Keratinocyte (primary cell): ENCODE measurements around the gene SYNM. TPM values are rescaled to one million over a fixed set of nuclear protein-coding genes. Genes with fewer than 3 reads are reported as not detected.

ENCODE experiments used
- DNase-seq: peaks from one replicate; pipeline ENCODE4 v3.0.0-alpha.2; 2011; ENCODE audit warnings: low read depth, missing footprints, low spot score
- FAIRE-seq: peaks from 2 replicates; lab custom pipeline; 2011; peaks lifted over from hg19 to GRCh38; lab: Jason Lieb, UNC
- H2AFZ ChIP-seq: 2 replicates; pipeline ENCODE4 v1.6.0; 2012; ENCODE audit warnings: low read length, control low read depth, inconsistent platforms; ENCODE audit not compliant: control insufficient read depth
- H3K27ac ChIP-seq: 2 replicates; pipeline ENCODE4 v1.5.1; 2011; ENCODE audit warnings: low read length; ENCODE audit not compliant: control insufficient read depth, insufficient read depth
- H3K27me3 ChIP-seq: 3 replicates; pipeline ENCODE4 v1.6.0; 2011; ENCODE audit warnings: low read length; ENCODE audit not compliant: control insufficient read depth, insufficient read depth; ENCODE audit errors: extremely low read depth
- H3K36me3 ChIP-seq, 2 experiments: 2 replicates in 1 of 2; 3 replicates in 1 of 2; pipeline ENCODE4 v1.5.1; 2011; ENCODE audit warnings: low read length in 2 of 2, mild to moderate bottlenecking in 1 of 2; ENCODE audit not compliant: control insufficient read depth in 2 of 2, insufficient read depth in 2 of 2; ENCODE audit errors: extremely low read depth in 1 of 2
- H3K4me1 ChIP-seq: 3 replicates; pipeline ENCODE4 v1.5.1; 2011; ENCODE audit warnings: low read length; ENCODE audit not compliant: control insufficient read depth, insufficient read depth; ENCODE audit errors: extremely low read depth
- H3K4me2 ChIP-seq: 3 replicates; pipeline ENCODE4 v1.6.0; 2011; ENCODE audit warnings: low read depth, low read length; ENCODE audit not compliant: control insufficient read depth, insufficient read depth; ENCODE audit errors: extremely low read depth
- H3K4me3 ChIP-seq, 3 experiments: fragments of 200-600 bp in 1 of 3; sonication (generic) in 1 of 3; 2 replicates in 2 of 3; 3 replicates in 1 of 3; pipeline ENCODE4 v1.5.1; 2011 to 2016; ENCODE audit warnings: low read length in 3 of 3, mild to moderate bottlenecking in 3 of 3, control low read depth in 2 of 3, inconsistent platforms in 1 of 3, low read depth in 1 of 3, mixed read lengths in 1 of 3, mixed run types in 1 of 3, moderate library complexity in 1 of 3; ENCODE audit not compliant: control insufficient read depth in 2 of 3, insufficient read depth in 2 of 3; ENCODE audit errors: extremely low read depth in 1 of 3
- H3K79me2 ChIP-seq: 2 replicates; pipeline ENCODE4 v1.6.0; 2012; ENCODE audit warnings: low read length; ENCODE audit not compliant: control insufficient read depth, insufficient read depth
- H3K9ac ChIP-seq: 3 replicates; pipeline ENCODE4 v1.6.0; 2011; ENCODE audit warnings: low read length; ENCODE audit not compliant: control insufficient read depth, insufficient read depth; ENCODE audit errors: extremely low read depth
- H3K9me1 ChIP-seq: 3 replicates; pipeline ENCODE4 v1.6.0; 2011; ENCODE audit warnings: low read length; ENCODE audit not compliant: control insufficient read depth, insufficient read depth; ENCODE audit errors: extremely low read depth
- H3K9me3 ChIP-seq: 2 replicates; pipeline ENCODE4 v1.5.1; 2012; ENCODE audit warnings: low read depth, low read length; ENCODE audit not compliant: control insufficient read depth
- H4K20me1 ChIP-seq: 3 replicates; pipeline ENCODE4 v1.6.0; 2011; ENCODE audit warnings: low read length; ENCODE audit not compliant: control insufficient read depth, insufficient read depth; ENCODE audit errors: extremely low read depth
- EZH2 ChIP-seq: IDR thresholded peaks from one replicate; pipeline ENCODE4 v1.6.1; 2012; ENCODE audit warnings: inconsistent platforms, mild to moderate bottlenecking, low read length, moderate library complexity
- dilution Hi-C: fragments of 300-500 bp; cut with MboI; formaldehyde crosslinking; loops from one replicate; pipeline ENCODE4 v1.7.0; 2020; ENCODE audit warnings: low sequenced_read_pairs; ENCODE audit not compliant: extremely low pct_ligation_motif_present
- polyA plus RNA-seq, 5 experiments: library from polyadenylated mRNA; depleted of rRNA in 3 of 5; stranded (reverse) in 3 of 5; stranded (forward) in 1 of 5; unstranded in 1 of 5; fragments of >200 nt; gene quantifications; 1 replicate in 1 of 5; 2 replicates in 3 of 5; 3 replicates in 1 of 5; pipeline versions ENCODE4 v1.2.1 to v1.2.3, GENCODE V29; 2011 to 2012; ENCODE audit warnings: missing spikeins in 2 of 5, low read depth in 1 of 5, low replicate concordance in 1 of 5
- TF ChIP-seq, protein P1 (sequence below), 3 experiments: IDR thresholded peaks in 1 of 3; conservative IDR thresholded peaks in 1 of 3; optimal IDR thresholded peaks in 1 of 3; 2 replicates in 2 of 3; 3 replicates in 1 of 3; pipeline versions ENCODE3 to v1.5.1; 2011; ENCODE audit warnings: low read length in 3 of 3, mild to moderate bottlenecking in 3 of 3, moderate library complexity in 2 of 3, control low read depth in 1 of 3, inconsistent platforms in 1 of 3; ENCODE audit not compliant: insufficient read depth in 2 of 3; ENCODE audit errors: extremely low read depth in 1 of 3

SYNM gene
- polyA plus RNA-seq, 1 donor (not counting 4 experiments of a cell fraction or from before 2014, with no cell fraction given): 0.09 TPM

DNA sequence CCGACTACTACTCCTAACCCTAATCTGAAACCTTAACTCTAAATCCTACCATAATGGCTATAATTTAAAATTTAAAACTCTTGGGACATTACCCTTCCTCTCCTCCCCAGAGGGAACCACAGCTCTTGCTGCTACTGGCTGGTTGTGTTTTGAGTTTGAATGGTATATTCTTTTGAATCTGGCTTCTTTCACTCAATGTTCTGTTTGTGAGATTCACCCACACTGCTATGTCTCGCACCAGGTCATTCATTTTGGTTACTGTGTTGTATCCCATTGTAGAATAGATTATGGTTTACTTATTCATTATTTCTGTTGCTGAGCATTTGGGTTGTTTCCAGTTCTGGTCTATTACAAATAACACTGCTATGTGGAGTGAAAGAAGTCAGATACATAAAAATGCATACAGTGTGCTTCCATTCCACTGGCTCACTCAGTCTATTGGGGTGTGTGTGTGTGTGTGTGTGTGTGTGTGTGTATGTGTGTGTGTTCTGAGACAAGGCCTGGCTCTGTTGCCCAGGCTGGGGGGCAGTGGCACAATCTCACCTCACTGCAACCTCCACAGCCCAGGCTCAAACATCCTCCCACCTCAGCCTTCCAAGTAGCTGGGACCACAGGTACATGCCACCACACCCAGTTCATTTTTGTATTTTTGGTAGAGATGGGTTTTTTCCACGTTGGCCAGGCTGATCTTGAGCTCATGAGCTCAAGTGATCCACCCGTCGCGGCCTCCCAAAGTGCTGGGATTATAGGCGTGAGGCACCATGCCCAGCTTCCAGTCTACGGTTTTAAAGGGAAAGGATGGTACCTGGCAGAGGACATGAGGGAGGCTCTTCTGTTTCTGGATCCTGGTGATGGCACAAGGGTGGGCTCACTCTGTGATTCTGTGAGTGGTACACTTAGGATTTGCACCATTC, 19.2 kb upstream of the SYNM start:
- Histone ChIP-seq H3K4me2 (no peak overlapping the region), H3K9me1 (no peaks in the 10 kb centered on the region), H3K79me2 (no peaks in the 10 kb centered on the region), H3K36me3 (no peaks in the 10 kb centered on the region), H3K9ac (no peak overlapping the region), H3K4me1 (no peaks in the 10 kb centered on the region), H3K27me3 (no peaks in the 10 kb centered on the region), H3K4me3 (no peak overlapping the region), H3K27ac (no peak overlapping the region), H4K20me1 (no peaks in the 10 kb centered on the region), H3K9me3 (no peaks in the 10 kb centered on the region), H2AFZ (no peak overlapping the region)
- dilution Hi-C loops: no loop called here
- FAIRE-seq (no peak), DNase-seq (no peak)
- TF ChIP-seq, protein P1, sequence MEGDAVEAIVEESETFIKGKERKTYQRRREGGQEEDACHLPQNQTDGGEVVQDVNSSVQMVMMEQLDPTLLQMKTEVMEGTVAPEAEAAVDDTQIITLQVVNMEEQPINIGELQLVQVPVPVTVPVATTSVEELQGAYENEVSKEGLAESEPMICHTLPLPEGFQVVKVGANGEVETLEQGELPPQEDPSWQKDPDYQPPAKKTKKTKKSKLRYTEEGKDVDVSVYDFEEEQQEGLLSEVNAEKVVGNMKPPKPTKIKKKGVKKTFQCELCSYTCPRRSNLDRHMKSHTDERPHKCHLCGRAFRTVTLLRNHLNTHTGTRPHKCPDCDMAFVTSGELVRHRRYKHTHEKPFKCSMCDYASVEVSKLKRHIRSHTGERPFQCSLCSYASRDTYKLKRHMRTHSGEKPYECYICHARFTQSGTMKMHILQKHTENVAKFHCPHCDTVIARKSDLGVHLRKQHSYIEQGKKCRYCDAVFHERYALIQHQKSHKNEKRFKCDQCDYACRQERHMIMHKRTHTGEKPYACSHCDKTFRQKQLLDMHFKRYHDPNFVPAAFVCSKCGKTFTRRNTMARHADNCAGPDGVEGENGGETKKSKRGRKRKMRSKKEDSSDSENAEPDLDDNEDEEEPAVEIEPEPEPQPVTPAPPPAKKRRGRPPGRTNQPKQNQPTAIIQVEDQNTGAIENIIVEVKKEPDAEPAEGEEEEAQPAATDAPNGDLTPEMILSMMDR (optimal IDR thresholded peaks at IDR 0.05 in 1 of 3, IDR thresholded peaks at IDR 0.05 in 1 of 3, conservative IDR thresholded peaks at IDR 0.05 in 1 of 3; ENCODE audit: extremely low read depth in 1 of 3, insufficient read depth in 2 of 3, low read length in 3 of 3): no peak
- no peak for TF ChIP-seq EZH2

DNA sequence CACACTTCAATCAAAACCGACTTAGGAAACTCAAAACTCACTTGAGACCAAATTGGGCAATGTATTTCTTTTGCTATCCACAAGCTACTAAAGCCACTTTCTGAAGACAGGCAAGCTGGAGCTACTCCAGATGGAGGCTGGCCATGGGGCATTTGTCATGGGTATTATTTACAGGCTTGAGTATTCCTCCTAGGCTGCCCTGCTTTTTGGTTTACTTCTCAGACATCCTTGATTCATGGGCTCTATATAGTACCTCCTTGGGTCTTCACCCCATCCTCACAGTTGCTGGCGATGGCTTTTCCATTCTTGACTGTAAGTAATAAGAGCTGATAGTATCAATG, 18.6 kb upstream of the SYNM start:
- no peaks in the 10 kb centered on the region for H3K79me2 ChIP-seq
- no peak overlapping the region for H3K4me2 ChIP-seq
- H3K9ac ChIP-seq: no peak overlapping the region
- no peak for TF ChIP-seq EZH2
- TF ChIP-seq, protein P1 (optimal IDR thresholded peaks at IDR 0.05 in 1 of 3, IDR thresholded peaks at IDR 0.05 in 1 of 3, conservative IDR thresholded peaks at IDR 0.05 in 1 of 3; ENCODE audit: extremely low read depth in 1 of 3, insufficient read depth in 2 of 3, low read length in 3 of 3): no peak
- H3K4me1 ChIP-seq: no peaks in the 10 kb centered on the region
- dilution Hi-C loops: no loop called here
- no peak overlapping the region for H2AFZ ChIP-seq
- no peaks in the 10 kb centered on the region for H3K9me1 ChIP-seq
- no peak overlapping the region for H3K4me3 ChIP-seq
- no peaks in the 10 kb centered on the region for H3K9me3 ChIP-seq
- H3K27ac ChIP-seq: no peak overlapping the region
- FAIRE-seq (no peak), DNase-seq (no peak)
- H4K20me1 ChIP-seq: no peaks in the 10 kb centered on the region
- no peaks in the 10 kb centered on the region for H3K36me3 ChIP-seq
- H3K27me3 ChIP-seq: no peaks in the 10 kb centered on the region
